Liver (tissue), 3 donors: ENCODE measurements around the gene WWP2.
"Not testable (repeated sequence)": the region's sequence is repeated elsewhere in the genome, so short reads cannot be mapped to it uniquely, and the experiment has no call there.

Experiments used
- CTCF ChIP-seq: fragments of 150-350 bp; IDR thresholded peaks from 2 replicates; pipeline ENCODE4 v1.5.1; 2017; ENCODE audit warnings: improper control_type of control experiment, low read depth, low read length; ENCODE audit not compliant: missing input control
- FOXA1 ChIP-seq: IDR thresholded peaks from 2 replicates; pipeline ENCODE4 v1.6.1; 2016; ENCODE audit warnings: antibody characterized with exemption
- HNF4A ChIP-seq, 2 donors: conservative IDR thresholded peaks; 2 replicates each; pipeline ENCODE4 v1.6.1; 2016; ENCODE audit warnings: antibody characterized with exemption in 2 of 2, mild to moderate bottlenecking in 2 of 2
- MAX ChIP-seq: IDR thresholded peaks from 2 replicates; pipeline ENCODE4 v1.6.1; 2016; ENCODE audit warnings: antibody characterized with exemption
- RAD21 ChIP-seq, 2 donors: IDR thresholded peaks; 2 replicates each; pipeline ENCODE4 v1.6.1; 2016; ENCODE audit warnings: antibody characterized with exemption in 2 of 2, mild to moderate bottlenecking in 2 of 2
- TAF1 ChIP-seq: conservative IDR thresholded peaks from 2 replicates; pipeline ENCODE4 v1.6.1; 2016; ENCODE audit warnings: antibody characterized with exemption, mild to moderate bottlenecking
- YY1 ChIP-seq: IDR thresholded peaks from 2 replicates; pipeline ENCODE4 v1.6.1; 2016; ENCODE audit warnings: antibody characterized with exemption, mild to moderate bottlenecking
- TF ChIP-seq, protein P1 (sequence below): IDR thresholded peaks from 2 replicates; pipeline ENCODE4 v1.6.1; 2016; ENCODE audit warnings: antibody characterized with exemption, mild to moderate bottlenecking
- donor health status: healthy.
- donor health status: healthy.

DNA sequence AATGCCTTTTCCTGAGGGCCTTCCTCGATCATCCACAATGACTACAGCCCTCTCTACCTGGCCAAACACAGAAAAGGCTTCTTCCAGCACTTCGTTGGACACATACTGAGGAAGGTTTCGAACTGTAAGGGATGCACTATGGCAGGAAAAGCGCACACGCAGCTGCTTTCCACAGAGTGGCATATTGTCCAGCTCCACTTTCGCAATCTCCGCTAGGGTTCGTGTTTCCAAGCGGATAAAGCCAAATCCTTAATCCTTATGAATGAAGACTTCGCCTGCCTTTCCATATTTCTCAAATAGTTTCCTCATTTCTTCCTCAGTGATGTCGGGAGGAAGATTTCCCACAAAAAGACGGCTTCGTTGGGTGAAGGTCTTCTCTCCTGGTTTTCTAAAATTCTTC lies 4.8 kb upstream of the WWP2 start:
- TF ChIP-seq CTCF; RAD21 (IDR thresholded peaks at IDR 0.05); HNF4A (conservative IDR thresholded peaks at IDR 0.05); TAF1; FOXA1; YY1; MAX: not testable (repeated sequence)
- TF ChIP-seq, protein P1, sequence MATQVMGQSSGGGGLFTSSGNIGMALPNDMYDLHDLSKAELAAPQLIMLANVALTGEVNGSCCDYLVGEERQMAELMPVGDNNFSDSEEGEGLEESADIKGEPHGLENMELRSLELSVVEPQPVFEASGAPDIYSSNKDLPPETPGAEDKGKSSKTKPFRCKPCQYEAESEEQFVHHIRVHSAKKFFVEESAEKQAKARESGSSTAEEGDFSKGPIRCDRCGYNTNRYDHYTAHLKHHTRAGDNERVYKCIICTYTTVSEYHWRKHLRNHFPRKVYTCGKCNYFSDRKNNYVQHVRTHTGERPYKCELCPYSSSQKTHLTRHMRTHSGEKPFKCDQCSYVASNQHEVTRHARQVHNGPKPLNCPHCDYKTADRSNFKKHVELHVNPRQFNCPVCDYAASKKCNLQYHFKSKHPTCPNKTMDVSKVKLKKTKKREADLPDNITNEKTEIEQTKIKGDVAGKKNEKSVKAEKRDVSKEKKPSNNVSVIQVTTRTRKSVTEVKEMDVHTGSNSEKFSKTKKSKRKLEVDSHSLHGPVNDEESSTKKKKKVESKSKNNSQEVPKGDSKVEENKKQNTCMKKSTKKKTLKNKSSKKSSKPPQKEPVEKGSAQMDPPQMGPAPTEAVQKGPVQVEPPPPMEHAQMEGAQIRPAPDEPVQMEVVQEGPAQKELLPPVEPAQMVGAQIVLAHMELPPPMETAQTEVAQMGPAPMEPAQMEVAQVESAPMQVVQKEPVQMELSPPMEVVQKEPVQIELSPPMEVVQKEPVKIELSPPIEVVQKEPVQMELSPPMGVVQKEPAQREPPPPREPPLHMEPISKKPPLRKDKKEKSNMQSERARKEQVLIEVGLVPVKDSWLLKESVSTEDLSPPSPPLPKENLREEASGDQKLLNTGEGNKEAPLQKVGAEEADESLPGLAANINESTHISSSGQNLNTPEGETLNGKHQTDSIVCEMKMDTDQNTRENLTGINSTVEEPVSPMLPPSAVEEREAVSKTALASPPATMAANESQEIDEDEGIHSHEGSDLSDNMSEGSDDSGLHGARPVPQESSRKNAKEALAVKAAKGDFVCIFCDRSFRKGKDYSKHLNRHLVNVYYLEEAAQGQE = not testable (repeated sequence)
